H1 (cell line): Measurements from ENCODE around the gene ITPK1.

Experiments
- CEBPB ChIP-seq: IDR thresholded peaks from 2 replicates; pipeline ENCODE4 v1.6.1; 2012; ENCODE audit warnings: low read depth, low read length
- CHD2 ChIP-seq: IDR thresholded peaks from 2 replicates; pipeline ENCODE4 v1.6.1; 2012; ENCODE audit warnings: low read length, improper control_type of control experiment
- CTCF ChIP-seq, 3 experiments: IDR thresholded peaks; 1 replicate in 2 of 3; 2 replicates in 1 of 3; pipeline versions ENCODE4 v1.5.1 to v1.6.1; 2011; ENCODE audit warnings: low read length in 3 of 3, mild to moderate bottlenecking in 3 of 3, inconsistent platforms in 2 of 3, low read depth in 1 of 3, moderate library complexity in 1 of 3; ENCODE audit not compliant: insufficient read depth in 1 of 3; ENCODE audit errors: control extremely low read depth in 1 of 3
- EP300 ChIP-seq, 2 experiments: IDR thresholded peaks; 1 replicate in 1 of 2; 2 replicates in 1 of 2; pipeline ENCODE4 v1.6.1; 2011 to 2012; ENCODE audit warnings: low read depth in 2 of 2, low read length in 2 of 2, mild to moderate bottlenecking in 2 of 2, borderline replicate concordance in 1 of 2, inconsistent platforms in 1 of 2, moderate library complexity in 1 of 2
- HDAC2 ChIP-seq, 2 experiments: fragments of 300-600 bp in 1 of 2; sonication (generic) in 1 of 2; IDR thresholded peaks; 2 replicates each; pipeline ENCODE4 v1.6.1; 2011 to 2012; ENCODE audit warnings: low read depth in 2 of 2, low read length in 2 of 2, mild to moderate bottlenecking in 2 of 2, moderate library complexity in 2 of 2, borderline replicate concordance in 1 of 2, inconsistent platforms in 1 of 2
- POLR2A ChIP-seq, 2 experiments: IDR thresholded peaks; 1 replicate in 1 of 2; 2 replicates in 1 of 2; pipeline ENCODE4 v1.6.1; 2011; ENCODE audit warnings: low read depth in 2 of 2, low read length in 2 of 2, mild to moderate bottlenecking in 2 of 2; ENCODE audit errors: control extremely low read depth in 1 of 2
- POU5F1 ChIP-seq: IDR thresholded peaks from 2 replicates; pipeline ENCODE4 v1.6.1; 2011; ENCODE audit warnings: low read depth, mild to moderate bottlenecking, low read length, moderate library complexity
- SIN3A ChIP-seq, 2 experiments: IDR thresholded peaks in 1 of 2; conservative IDR thresholded peaks in 1 of 2; 2 replicates each; pipeline ENCODE4 v1.6.1; 2011 to 2012; ENCODE audit warnings: low read length in 2 of 2, improper control_type of control experiment in 1 of 2, low read depth in 1 of 2, mild to moderate bottlenecking in 1 of 2
- SIX5 ChIP-seq: IDR thresholded peaks from 2 replicates; pipeline ENCODE4 v1.6.1; 2011; ENCODE audit warnings: mild to moderate bottlenecking, low read depth, low read length
- SRF ChIP-seq: IDR thresholded peaks from 2 replicates; pipeline ENCODE4 v1.6.1; 2011; ENCODE audit warnings: mild to moderate bottlenecking, low read depth, low read length, moderate library complexity
- TAF1 ChIP-seq: IDR thresholded peaks from 2 replicates; pipeline ENCODE4 v1.6.1; 2011; ENCODE audit warnings: mild to moderate bottlenecking, low read depth, low read length
- TBP ChIP-seq: IDR thresholded peaks from 2 replicates; pipeline ENCODE4 v1.6.1; 2011; ENCODE audit warnings: low read depth, low read length, improper control_type of control experiment
- USF2 ChIP-seq: IDR thresholded peaks from 2 replicates; pipeline ENCODE4 v1.6.1; 2011; ENCODE audit warnings: low read length, improper control_type of control experiment

GRCh38 chr14:93057586-93058280, 58.0 kb downstream of the ITPK1 start:
- TF ChIP-seq HDAC2 (IDR thresholded peaks at IDR 0.05; ENCODE audit: borderline replicate concordance in 1 of 2, low read depth in 2 of 2, low read length in 2 of 2): no peak
- TF ChIP-seq POU5F1: no peak
- no peak for TF ChIP-seq SIN3A (conservative IDR thresholded peaks at IDR 0.05 in 1 of 2, IDR thresholded peaks at IDR 0.05 in 1 of 2; ENCODE audit: low read depth in 1 of 2, low read length in 2 of 2)
- TF ChIP-seq CTCF (IDR thresholded peaks at IDR 0.05; ENCODE audit: control extremely low read depth in 1 of 3, insufficient read depth in 1 of 3, low read depth in 1 of 3, low read length in 3 of 3): no peak
- no peak for TF ChIP-seq USF2
- TF ChIP-seq TAF1: no peak
- TF ChIP-seq POLR2A (IDR thresholded peaks at IDR 0.05; ENCODE audit: control extremely low read depth in 1 of 2, low read depth in 2 of 2, low read length in 2 of 2): no peak
- TF ChIP-seq EP300 (IDR thresholded peaks at IDR 0.05; ENCODE audit: borderline replicate concordance in 1 of 2, low read depth in 2 of 2, low read length in 2 of 2): no peak
- TF ChIP-seq CHD2: no peak
- no peak for TF ChIP-seq SIX5
- no peak for TF ChIP-seq TBP
- TF ChIP-seq SRF: no peak
- TF ChIP-seq CEBPB: no peak
